GM12878 (cell line): Measurements from ENCODE around the gene ITIH6. TPM values are rescaled to one million over a fixed set of nuclear protein-coding genes. Genes with fewer than 3 reads are reported as not detected.

ENCODE experiments used
- ATAC-seq: fragments of 200-7000 bp; cut with Tn5 transposase; 3 replicates; pipeline ENCODE4 v1.9.1; 2020; ENCODE audit warnings: mild to moderate bottlenecking, moderate library complexity
- BruUV-seq: library from RNA; stranded (reverse); fragments of 400-500 nt; replicated peaks from 2 replicates; lab custom pipeline; 2021; lab: Mats Ljungman, UMichigan
- CTCF ChIA-PET: fragments of 300-600 bp; sonication (Branson Sonifier 250); formaldehyde crosslinking; extraction: SDS; loops from one replicate; lab custom pipeline; 2021; ENCODE audit warnings: inconsistent platforms; lab: Yijun Ruan, JAX
- POLR2A ChIA-PET: fragments of 350-600 bp; formaldehyde crosslinking; extraction: SDS; loops from one replicate; lab custom pipeline; 2021; ENCODE audit warnings: inconsistent platforms; lab: Charles Lee
- RAD21 ChIA-PET: fragments of 300-600 bp; sonication (Branson Sonifier 250); formaldehyde crosslinking; loops from one replicate; lab custom pipeline; 2023; ENCODE audit warnings: antibody characterized with exemption; ENCODE audit not compliant: unreplicated experiment; lab: Charles Lee
- SMC1A ChIA-PET: fragments of 300-600 bp; sonication (Branson Sonifier 250); formaldehyde crosslinking; loops from one replicate; lab custom pipeline; 2023; ENCODE audit not compliant: unreplicated experiment, uncharacterized antibody; lab: Charles Lee
- DNase-seq: peaks from one replicate; pipeline ENCODE4 v3.0.0-alpha.2; 2011; ENCODE audit warnings: low read depth, low spot score
- FAIRE-seq: peaks from 3 replicates; lab custom pipeline; 2011; peaks lifted over from hg19 to GRCh38; lab: Jason Lieb, UNC
- H2AFZ ChIP-seq: 2 replicates; pipeline ENCODE4 v1.6.0; 2011; ENCODE audit warnings: low read depth, low read length, control low read depth; ENCODE audit not compliant: control insufficient read depth
- H3K27ac ChIP-seq: 2 replicates; pipeline ENCODE4 v1.5.1; 2011; ENCODE audit warnings: control low read depth; ENCODE audit not compliant: control insufficient read depth, insufficient read depth
- H3K27me3 ChIP-seq, 2 experiments: replicated peaks in 1 of 2; 2 replicates each; pipeline versions ENCODE4 v1.6.0 to v1.6.1; 2011; ENCODE audit warnings: low read length in 1 of 2; ENCODE audit not compliant: control insufficient read depth in 2 of 2, insufficient read depth in 2 of 2
- H3K36me3 ChIP-seq, 2 experiments: 2 replicates each; pipeline ENCODE4 v1.5.1; 2011; ENCODE audit warnings: low read length in 1 of 2; ENCODE audit not compliant: control insufficient read depth in 2 of 2, insufficient read depth in 2 of 2
- H3K4me1 ChIP-seq: 2 replicates; pipeline ENCODE4 v1.6.1; 2011; ENCODE audit warnings: mild to moderate bottlenecking, low read length, moderate library complexity, mixed read lengths; ENCODE audit not compliant: control insufficient read depth, insufficient read depth
- H3K4me2 ChIP-seq: 2 replicates; pipeline ENCODE4 v1.6.0; 2011; ENCODE audit warnings: control low read depth; ENCODE audit not compliant: control insufficient read depth, insufficient read depth
- H3K4me3 ChIP-seq: fragments of 200-600 bp; sonication (generic); 2 replicates; pipeline ENCODE4 v1.5.1; 2016
- H3K79me2 ChIP-seq: 2 replicates; pipeline ENCODE4 v1.6.0; 2011; ENCODE audit warnings: low read length; ENCODE audit not compliant: control insufficient read depth, insufficient read depth
- H3K9ac ChIP-seq: 2 replicates; pipeline ENCODE4 v1.8.0; 2011; ENCODE audit warnings: low read length, control low read depth, mixed read lengths; ENCODE audit not compliant: control insufficient read depth, insufficient read depth
- H3K9me3 ChIP-seq: replicated peaks from 3 replicates; pipeline ENCODE4 v1.5.1; 2011; ENCODE audit warnings: mild to moderate bottlenecking, low read length; ENCODE audit not compliant: control insufficient read depth, insufficient read depth
- H4K20me1 ChIP-seq: 2 replicates; pipeline ENCODE4 v1.6.0; 2011; ENCODE audit not compliant: control insufficient read depth, insufficient read depth
- ASH2L ChIP-seq: fragments of 300-600, 200-600 bp; sonication (generic); IDR thresholded peaks from 2 replicates; pipeline ENCODE4 v1.6.1; 2017; ENCODE audit warnings: low read depth, mild to moderate bottlenecking, borderline replicate concordance
- CBX3 ChIP-seq: fragments of 200-600 bp; sonication (generic); IDR thresholded peaks from 2 replicates; pipeline ENCODE4 v1.6.1; 2016; ENCODE audit warnings: low read depth, borderline replicate concordance
- CBX5 ChIP-seq: sonication (generic); IDR thresholded peaks from 2 replicates; pipeline ENCODE4 v1.6.1; 2016; ENCODE audit warnings: low read depth, moderate library complexity, mild to moderate bottlenecking, inconsistent platforms
- CEBPB ChIP-seq, 2 experiments: fragments of 150-350 bp in 1 of 2; IDR thresholded peaks; 2 replicates each; pipeline ENCODE4 v1.6.1; 2012 to 2014; ENCODE audit warnings: low read depth in 2 of 2, low read length in 2 of 2, borderline replicate concordance in 1 of 2, inconsistent platforms in 1 of 2
- CHD4 ChIP-seq: fragments of 200-600 bp; sonication (generic); IDR thresholded peaks from 2 replicates; pipeline ENCODE4 v1.6.1; 2016; ENCODE audit warnings: mild to moderate bottlenecking
- ELK1 ChIP-seq: IDR thresholded peaks from 2 replicates; pipeline ENCODE4 v1.6.1; 2012; ENCODE audit warnings: low read depth, low read length, improper control_type of control experiment
- FOXM1 ChIP-seq: IDR thresholded peaks from 2 replicates; pipeline ENCODE4 v1.6.1; 2012; ENCODE audit warnings: low read depth, mild to moderate bottlenecking, inconsistent platforms, low read length, moderate library complexity
- JUNB ChIP-seq: IDR thresholded peaks from 2 replicates; pipeline ENCODE4 v1.6.1; 2016; ENCODE audit warnings: antibody characterized with exemption, mild to moderate bottlenecking
- JUND ChIP-seq: IDR thresholded peaks from 2 replicates; pipeline ENCODE4 v1.6.1; 2012; ENCODE audit warnings: low read depth, mild to moderate bottlenecking, low read length, improper control_type of control experiment, moderate library complexity
- MXI1 ChIP-seq: fragments of 150-350 bp; IDR thresholded peaks from 2 replicates; pipeline ENCODE4 v1.6.1; 2011; ENCODE audit warnings: low read depth, mild to moderate bottlenecking, inconsistent platforms, low read length, improper control_type of control experiment
- NR2F1 ChIP-seq: fragments of 450-650 bp; conservative IDR thresholded peaks from 2 replicates; pipeline ENCODE4 v1.6.1; 2017; ENCODE audit warnings: mild to moderate bottlenecking
- PBX3 ChIP-seq: IDR thresholded peaks from 2 replicates; pipeline ENCODE4 v1.6.1; 2011; ENCODE audit warnings: mild to moderate bottlenecking, low read depth, low read length, moderate library complexity; ENCODE audit not compliant: insufficient replicate concordance
- SRF ChIP-seq, 2 experiments: IDR thresholded peaks; 2 replicates each; pipeline ENCODE4 v1.6.1; 2011; ENCODE audit warnings: low read depth in 2 of 2, low read length in 2 of 2, mild to moderate bottlenecking in 1 of 2, moderate library complexity in 1 of 2
- SUZ12 ChIP-seq: fragments of 200-600 bp; sonication (generic); IDR thresholded peaks from one replicate; pipeline ENCODE4 v1.6.1; 2018; ENCODE audit warnings: antibody characterized with exemption, mild to moderate bottlenecking; ENCODE audit not compliant: unreplicated experiment
- TBL1XR1 ChIP-seq: IDR thresholded peaks from 2 replicates; pipeline ENCODE4 v1.6.1; 2012; ENCODE audit warnings: low read depth, low read length, improper control_type of control experiment
- TCF12 ChIP-seq: IDR thresholded peaks from 2 replicates; pipeline ENCODE4 v1.6.1; 2011; ENCODE audit warnings: low read depth, mild to moderate bottlenecking, low read length
- TCF3 ChIP-seq: IDR thresholded peaks from 2 replicates; pipeline ENCODE4 v1.6.1; 2012; ENCODE audit warnings: low read depth, mild to moderate bottlenecking, low read length, borderline replicate concordance; ENCODE audit not compliant: insufficient read depth
- TCF7 ChIP-seq: IDR thresholded peaks from 2 replicates; pipeline ENCODE4 v1.6.1; 2014; ENCODE audit warnings: antibody characterized with exemption, borderline replicate concordance
- YY1 ChIP-seq: IDR thresholded peaks from 2 replicates; pipeline ENCODE4 v1.6.1; 2011; ENCODE audit warnings: low read depth, mild to moderate bottlenecking, low read length
- ZNF274 ChIP-seq: IDR thresholded peaks from one replicate; pipeline ENCODE4 v1.8.0; 2011; ENCODE audit not compliant: insufficient read length, insufficient read depth
- WGBS: methylation state at CpG from one replicate; pipeline ENCODE4 v1.1.6; 2016; ENCODE audit warnings: low lambda C conversion rate; ENCODE audit not compliant: insufficient replicate concordance, insufficient coverage; ENCODE audit errors: missing lambda C conversion rate; 5-methylcytosine and 5-hydroxymethylcytosine counted together
- in situ Hi-C: fragments of 300-500 bp; cut with MboI; formaldehyde crosslinking; loops from 9 replicates; pipeline ENCODE4 v1.14.3; 2018; ENCODE audit warnings: mixed read lengths
- intact Hi-C: fragments of 100-400 bp; cut with micrococcal nuclease; formaldehyde crosslinking; loops from one replicate; pipeline ENCODE4 v1.14.2; 2022; ENCODE audit not compliant: unreplicated experiment
- polyA plus RNA-seq, 11 experiments: library from polyadenylated mRNA; depleted of rRNA in 4 of 11; unstranded in 6 of 11; stranded (reverse) in 5 of 11; fragments of >200 nt; fragmentation: Nextera tagmentation in 4 of 11; fragmentation: Illumina TruSeq in 1 of 11; extraction: Ambion mirVana in 4 of 11; extraction: Trizol in 1 of 11; gene quantifications; 1 replicate in 1 of 11; 2 replicates in 10 of 11; pipeline versions ENCODE4 v1.2.1 to v1.2.3, GENCODE V29; 2011 to 2016; ENCODE audit warnings: inconsistent platforms in 2 of 11, missing spikeins in 2 of 11, low read depth in 1 of 11
- total RNA-seq, 4 experiments: library from RNA; depleted of rRNA in 3 of 4; stranded (reverse); fragments of >200 nt in 3 of 4; fragmentation: Illumina TruSeq in 1 of 4; extraction: Trizol in 1 of 4; gene quantifications; 2 replicates each; pipeline versions ENCODE4 v1.2.1 to v1.2.3, GENCODE V29; 2013 to 2021

ITIH6 gene
- total and polyA plus RNA-seq, 10 of the 15 experiments (the other 5 are each of a cell fraction or from before 2014, with no cell fraction given), result not detected

- no peak overlapping the region for H2AFZ ChIP-seq
- no peak for TF ChIP-seq PBX3
- TF ChIP-seq NR2F1, result no peak
- no peak for TF ChIP-seq ELK1
- TF ChIP-seq SRF (IDR thresholded peaks at IDR 0.05; ENCODE audit: low read depth in 2 of 2, low read length in 2 of 2), result no peak
- no peak for TF ChIP-seq YY1
- no peak for TF ChIP-seq JUNB
- TF ChIP-seq CBX3, result no peak
- no peak for TF ChIP-seq ZNF274
- no peak for TF ChIP-seq TCF3
- TF ChIP-seq SUZ12, result no peak
- TF ChIP-seq FOXM1, result no peak
- TF ChIP-seq TCF12, result no peak
- TF ChIP-seq CBX5, result no peak
- TF ChIP-seq MXI1, result no peak
- no peak for TF ChIP-seq CHD4
- no peak for TF ChIP-seq ASH2L
- no peak for TF ChIP-seq CEBPB (IDR thresholded peaks at IDR 0.05; ENCODE audit: borderline replicate concordance in 1 of 2, low read depth in 2 of 2, low read length in 2 of 2)
- no peak for TF ChIP-seq JUND
- TF ChIP-seq TCF7, result no peak
- no peak for TF ChIP-seq TBL1XR1
- no peaks in the 10 kb centered on the region for H3K4me1 ChIP-seq
- H3K79me2 ChIP-seq, result no peaks in the 10 kb centered on the region; the same call in 1 of the 2 replicates
- H4K20me1 ChIP-seq, result no peaks in the 10 kb centered on the region
- in situ Hi-C loops, result no loop called here
- no peak overlapping the region for H3K27ac ChIP-seq
- intact Hi-C loops, result no loop called here
- no peak overlapping the region for H3K4me2 ChIP-seq
- no peaks in the 10 kb centered on the region for H3K27me3 ChIP-seq
- no peaks in the 10 kb centered on the region; the same call in 2 of the 3 replicates for H3K9me3 ChIP-seq
- SMC1A ChIA-PET, result no interaction called here
- RAD21 ChIA-PET, result no interaction called here
- POLR2A ChIA-PET, result no interaction called here
- FAIRE-seq (no peak), DNase-seq (no peak), ATAC-seq (no peak)
- H3K9ac ChIP-seq, result no peak overlapping the region
- BruUV-seq, result no TSS peak
- CTCF ChIA-PET, result interaction anchor here (0.7 kb wide), 1 partner anchor 172 kb away, joined by 4 read pairs; no protein-coding TSS in a partner anchor
- H3K36me3 ChIP-seq, result no peaks in the 10 kb centered on the region; a peak in 1 of 4 replicates
- WGBS, result 52% methylated on average over 9 of the region's 9 CpGs
- H3K4me3 ChIP-seq, result no peak overlapping the region
Observed at GRCh38 chrX:54811301-54811885, 13.3 kb upstream of the ITIH6 start.
